ENCODE results near the gene FOXL1. TPM values are rescaled to one million over a fixed set of nuclear protein-coding genes. Genes with fewer than 3 reads are reported as not detected.

The FOXL1 gene
- polyA plus RNA-seq, 1 experiment, result 4.9 TPM

- ChIA-PET POLR2A (no interaction called here), CTCF (interaction anchor here (1.5 kb wide), 1 partner anchor 9 kb away, joined by 6 read pairs; no protein-coding TSS in a partner anchor)
- DNase-seq (ENCODE audit: low read depth), result no peak
- no peak for TF ChIP-seq CTCF (IDR thresholded peaks at IDR 0.05; ENCODE audit: insufficient read depth, low read depth, low read length)
- H3K27me3 ChIP-seq (ENCODE audit: control insufficient read depth, insufficient read depth, low read length), result no peaks in the 10 kb centered on the region
- H3K36me3 ChIP-seq (ENCODE audit: control insufficient read depth, insufficient read depth, low read length), result peaks cover 4% of the 10 kb centered on the region
- H3K4me3 ChIP-seq (ENCODE audit: low read depth, low read length), result peak overlapping the region; percentile 97
These were observed 23.8 kb upstream of the FOXL1 start for GRCh38 chr16:86554599-86554916.

- ChIA-PET POLR2A (no interaction called here), CTCF (interaction anchor here (0.8 to 1.5 kb wide), 2 partner anchors 8 to 508 kb away, joined by 4 to 6 read pairs; no protein-coding TSS in a partner anchor)
- peak; percentile 45 for DNase-seq (ENCODE audit: low read depth)
These were observed 23.2 kb upstream of the FOXL1 start, which contains the start of gene MTHFSD for GRCh38 chr16:86554917-86555703. Gene MTHFSD, minus strand, starts transcription at chr16:86555235. Its CDS starts 51 bp downstream, at chr16:86555184.

DNA sequence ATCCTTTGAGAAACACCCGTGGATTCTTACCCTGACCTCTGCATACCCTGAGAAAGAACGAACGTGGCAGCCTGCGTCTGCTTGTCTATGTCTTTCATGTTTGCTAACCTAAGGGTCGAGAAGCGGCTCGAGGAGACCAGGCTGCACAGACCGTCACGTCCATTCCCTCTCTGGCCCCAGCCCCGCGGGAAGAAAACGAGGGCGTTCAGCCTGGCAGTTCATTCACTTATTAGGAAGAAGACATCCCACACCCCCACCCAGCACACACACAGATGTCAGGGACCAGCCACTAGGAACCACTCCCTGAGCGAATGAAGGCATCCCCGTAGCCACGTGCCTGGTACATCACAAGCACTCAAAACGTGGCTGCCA, 22.7 kb upstream of the FOXL1 start:
- POLR2A ChIA-PET, result no interaction called here
- CTCF ChIA-PET, result interaction anchor here (0.8 to 1.5 kb wide), 2 partner anchors 8 to 507 kb away, joined by 4 to 6 read pairs; no protein-coding TSS in a partner anchor
- DNase-seq (ENCODE audit: low read depth), result no peak
- H3K36me3 ChIP-seq (ENCODE audit: control insufficient read depth, insufficient read depth, low read length), result peaks cover 2% of the 10 kb centered on the region; the same call in 1 of the 2 replicates
- TF ChIP-seq CTCF (IDR thresholded peaks at IDR 0.05; ENCODE audit: insufficient read depth, low read depth, low read length), result no peak
- H3K27me3 ChIP-seq (ENCODE audit: control insufficient read depth, insufficient read depth, low read length), result no peaks in the 10 kb centered on the region
- H3K4me3 ChIP-seq (ENCODE audit: low read depth, low read length), result peak overlapping the region; percentile 97

More at GRCh38 chr16:86554917-86555703, 23.2 kb upstream of the FOXL1 start, which contains the start of gene MTHFSD:
- peak within 1 kb of the TSS; percentile 97 for H3K4me3 ChIP-seq (ENCODE audit: low read depth, low read length)
- no peak for TF ChIP-seq CTCF (IDR thresholded peaks at IDR 0.05; ENCODE audit: insufficient read depth, low read depth, low read length)
- no peaks in the 10 kb centered on the region for H3K27me3 ChIP-seq (ENCODE audit: control insufficient read depth, insufficient read depth, low read length)
- H3K36me3 ChIP-seq (ENCODE audit: control insufficient read depth, insufficient read depth, low read length), result peaks cover 2% of the 10 kb centered on the region; the same call in 1 of the 2 replicates

DNA sequence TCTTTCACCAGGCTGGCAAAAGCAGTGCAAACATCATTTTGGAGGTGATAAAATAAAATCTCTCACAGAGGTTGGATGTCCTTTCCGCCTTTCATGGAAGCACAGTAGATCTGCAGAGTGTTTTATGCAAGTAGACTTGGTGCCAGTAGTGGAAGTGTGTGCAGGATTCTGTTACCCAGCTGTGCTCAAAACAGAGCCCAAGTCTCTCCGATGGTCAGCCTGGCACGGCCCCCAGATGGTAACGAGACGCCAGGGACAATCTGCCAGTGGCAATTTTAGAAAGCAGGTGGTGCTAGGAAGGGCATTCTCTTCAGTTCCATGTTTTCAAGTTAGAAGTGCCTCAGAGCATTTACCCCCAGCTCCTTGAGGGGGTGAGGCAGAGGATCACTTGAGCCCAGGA, 21.8 kb upstream of the FOXL1 start:
- Histone ChIP-seq H3K27me3 (ENCODE audit: control insufficient read depth, insufficient read depth, low read length) (no peaks in the 10 kb centered on the region), H3K4me3 (ENCODE audit: low read depth, low read length) (no peak overlapping the region), H3K36me3 (ENCODE audit: control insufficient read depth, insufficient read depth, low read length) (peaks cover 2% of the 10 kb centered on the region; the same call in 1 of the 2 replicates)
- POLR2A ChIA-PET, result no interaction called here
- no peak for TF ChIP-seq CTCF (IDR thresholded peaks at IDR 0.05; ENCODE audit: insufficient read depth, low read depth, low read length)
- DNase-seq (ENCODE audit: low read depth), result no peak
- CTCF ChIA-PET, result no interaction called here

DNA sequence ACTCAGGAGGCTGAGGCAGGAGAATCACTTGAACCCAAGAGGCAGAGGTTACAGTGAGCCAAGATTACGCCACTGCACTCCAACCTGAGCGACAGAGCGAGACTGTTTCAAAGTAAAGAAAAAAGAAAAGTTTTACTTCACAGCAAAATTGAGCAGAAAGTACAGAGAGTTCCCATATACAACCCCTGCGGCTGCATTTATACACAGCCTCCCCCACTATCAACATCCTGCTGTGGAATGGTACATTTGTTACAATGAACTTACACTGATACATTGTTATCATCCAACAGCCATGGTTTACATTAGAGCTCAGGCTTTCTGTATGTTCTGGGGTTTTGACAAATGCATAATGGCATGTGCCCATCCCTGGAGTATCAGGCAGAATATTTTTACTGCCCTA, 20.8 kb upstream of the FOXL1 start:
- H3K36me3 ChIP-seq (ENCODE audit: control insufficient read depth, insufficient read depth, low read length), result no peaks in the 10 kb centered on the region
- ChIA-PET CTCF (interaction anchor here (0.9 to 2.9 kb wide), 3 partner anchors 505 to 719 kb away, joined by 3 to 19 read pairs (median 4); no protein-coding TSS in a partner anchor), POLR2A (no interaction called here)
- no peak overlapping the region for H3K4me3 ChIP-seq (ENCODE audit: low read depth, low read length)
- no peak for TF ChIP-seq CTCF (IDR thresholded peaks at IDR 0.05; ENCODE audit: insufficient read depth, low read depth, low read length)
- H3K27me3 ChIP-seq (ENCODE audit: control insufficient read depth, insufficient read depth, low read length), result no peaks in the 10 kb centered on the region
- no peak for DNase-seq (ENCODE audit: low read depth)

Measured in BJ (cell line).